Lower lobe of right lung (tissue), 2 donors: ENCODE data around the gene GRAMD1C. TPM values are rescaled to one million over a fixed set of nuclear protein-coding genes. Genes with fewer than 3 reads are reported as not detected.
"Not testable (repeated sequence)": the region's sequence is repeated elsewhere in the genome, so short reads cannot be mapped to it uniquely, and the experiment has no call there.

Source experiments
- ATAC-seq, 2 donors: fragments of 200-7000 bp; cut with Tn5 transposase; one replicate each; pipeline ENCODE4 v1.9.1; 2020 to 2022; ENCODE audit warnings: mild to moderate bottlenecking in 2 of 2, moderate library complexity in 2 of 2
- DNase-seq: peaks from one replicate; pipeline ENCODE4 v3.0.0-alpha.2; 2020
- H3K27ac ChIP-seq: fragments of 200-600 bp; one replicate; pipeline ENCODE4 v1.8.0; 2022
- H3K27me3 ChIP-seq: fragments of 200-600 bp; one replicate; pipeline ENCODE4 v1.8.0; 2022; ENCODE audit warnings: low read depth
- H3K36me3 ChIP-seq: fragments of 200-600 bp; one replicate; pipeline ENCODE4 v1.8.0; 2022; ENCODE audit warnings: mild to moderate bottlenecking
- H3K4me1 ChIP-seq: fragments of 200-600 bp; one replicate; pipeline ENCODE4 v1.8.0; 2022
- H3K4me3 ChIP-seq: fragments of 200-600 bp; one replicate; pipeline ENCODE4 v1.8.0; 2022; ENCODE audit warnings: mild to moderate bottlenecking
- H3K9me3 ChIP-seq: fragments of 200-600 bp; one replicate; pipeline ENCODE4 v1.8.0; 2022
- CTCF ChIP-seq: fragments of 200-600 bp; IDR thresholded peaks from one replicate; pipeline ENCODE4 v1.8.0; 2022; ENCODE audit warnings: antibody characterized with exemption, mild to moderate bottlenecking
- intact Hi-C: fragments of 100-400 bp; cut with DNase I; formaldehyde crosslinking; loops from one replicate; pipeline ENCODE4 v1.11.0; 2022
- total RNA-seq: library from RNA; stranded (reverse); fragmentation: NEBNext Ultra II Directional; extraction: Animal tissue kit (Norgen Biotek cat#: 25700); gene quantifications from one replicate; pipeline ENCODE4 v1.2.1, GENCODE V29; 2021
- donor health status: DM: no; HTN: yes; CAD: no; lungs with severe emphysema.

GRAMD1C gene
- total RNA-seq, 1 donor from 2014 or later, result 9.2 TPM

- H3K4me3 ChIP-seq, result no peak overlapping the region
- intact Hi-C loops, result no loop called here
- no peak for DNase-seq
These were observed 6.1 kb downstream of the GRAMD1C start for GRCh38 chr3:113844622-113845222.

GRCh38 chr3:113847247-113847646 is 8.7 kb downstream of the GRAMD1C start:
- Histone ChIP-seq H3K4me3 (no peak overlapping the region), H3K4me1 (no peaks in the 10 kb centered on the region), H3K27ac (peak overlapping the region; percentile 54), H3K27me3 (no peaks in the 10 kb centered on the region), H3K36me3 (no peaks in the 10 kb centered on the region), H3K9me3 (no peaks in the 10 kb centered on the region)
- ATAC-seq (no peak), DNase-seq (no peak)
- intact Hi-C loops, result no loop called here
- TF ChIP-seq CTCF, result no peak

More at GRCh38 chr3:113844622-113845222, 6.1 kb downstream of the GRAMD1C start:
- Histone ChIP-seq H3K4me1 (no peaks in the 10 kb centered on the region), H3K27me3 (no peaks in the 10 kb centered on the region), H3K9me3 (no peaks in the 10 kb centered on the region), H3K36me3 (no peaks in the 10 kb centered on the region), H3K27ac (no peak overlapping the region)
- peak; percentile 68 to 81 for ATAC-seq
- peak; percentile 56 for TF ChIP-seq CTCF

GRCh38 chr3:113847664-113848461 is 9.3 kb downstream of the GRAMD1C start:
- H3K4me1 ChIP-seq, result no peaks in the 10 kb centered on the region
- H3K9me3 ChIP-seq, result no peaks in the 10 kb centered on the region
- H3K36me3 ChIP-seq, result no peaks in the 10 kb centered on the region
- no peak overlapping the region for H3K4me3 ChIP-seq
- intact Hi-C loops, result no loop called here
- DNase-seq (no peak), ATAC-seq (peak; percentile 86 to 93)
- no peaks in the 10 kb centered on the region for H3K27me3 ChIP-seq
- H3K27ac ChIP-seq, result peak overlapping the region; percentile 54
- no peak for TF ChIP-seq CTCF

- ATAC-seq, H3K4me3 ChIP-seq, H3K4me1 ChIP-seq, H3K36me3 ChIP-seq, H3K27ac ChIP-seq, H3K27me3 ChIP-seq, H3K9me3 ChIP-seq, intact Hi-C loops, DNase-seq: not testable (repeated sequence)
These were observed 10.5 kb downstream of the GRAMD1C start for GRCh38 chr3:113849071-113849470.

GRCh38 chr3:113849841-113850240 is 11.3 kb downstream of the GRAMD1C start:
- H3K36me3 ChIP-seq, H3K4me1 ChIP-seq, DNase-seq, H3K9me3 ChIP-seq, H3K4me3 ChIP-seq, intact Hi-C loops, H3K27ac ChIP-seq, ATAC-seq, H3K27me3 ChIP-seq: not testable (repeated sequence)

GRCh38 chr3:113850391-113850790 is 11.8 kb downstream of the GRAMD1C start:
- H3K27ac ChIP-seq, H3K9me3 ChIP-seq, H3K27me3 ChIP-seq, intact Hi-C loops, H3K4me1 ChIP-seq, ATAC-seq, H3K36me3 ChIP-seq, H3K4me3 ChIP-seq, DNase-seq: not testable (repeated sequence)

GRCh38 chr3:113852506-113852905 is 13.9 kb downstream of the GRAMD1C start:
- Histone ChIP-seq H3K27ac (no peak overlapping the region), H3K4me1 (no peaks in the 10 kb centered on the region), H3K9me3 (no peaks in the 10 kb centered on the region), H3K36me3 (no peaks in the 10 kb centered on the region), H3K27me3 (no peaks in the 10 kb centered on the region), H3K4me3 (no peak overlapping the region)
- no peak for TF ChIP-seq CTCF
- intact Hi-C loops, result no loop called here
- no peak for ATAC-seq
- DNase-seq, result no peak
